Measurements from ENCODE around the gene DPYSL4. TPM values are rescaled to one million over a fixed set of nuclear protein-coding genes. Genes with fewer than 3 reads are reported as not detected.

DPYSL4 gene
- total and polyA plus RNA-seq, 2 experiments from 2014 or later, result 2.1 TPM

DNA sequence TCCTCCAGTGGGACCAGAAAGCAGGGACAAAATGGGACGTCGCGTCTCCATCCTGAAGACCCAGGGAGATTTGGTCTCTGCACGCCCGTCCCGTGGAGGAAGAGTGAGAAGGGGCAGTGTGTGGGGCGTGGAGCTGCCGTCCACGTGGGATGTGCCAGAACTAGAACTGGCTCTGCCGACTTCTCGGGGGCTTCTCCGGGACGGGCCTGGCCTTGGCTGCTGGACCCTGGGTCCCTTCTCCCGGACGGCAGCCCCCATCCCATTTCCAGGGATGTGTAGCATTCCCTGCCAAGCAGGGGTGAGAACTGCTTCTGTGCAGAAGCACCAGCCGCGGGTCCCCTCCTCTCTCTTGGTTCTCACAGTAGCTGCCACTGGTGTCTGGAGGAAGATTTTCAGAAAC lies 18.8 kb upstream of the DPYSL4 start:
- WGBS, 2 experiments (ENCODE audit: low coverage in 1 of 2, low lambda C conversion rate in 2 of 2, missing lambda C conversion rate in 2 of 2), result 75 to 76% methylated on average over 17 of the region's 17 CpGs

DNA sequence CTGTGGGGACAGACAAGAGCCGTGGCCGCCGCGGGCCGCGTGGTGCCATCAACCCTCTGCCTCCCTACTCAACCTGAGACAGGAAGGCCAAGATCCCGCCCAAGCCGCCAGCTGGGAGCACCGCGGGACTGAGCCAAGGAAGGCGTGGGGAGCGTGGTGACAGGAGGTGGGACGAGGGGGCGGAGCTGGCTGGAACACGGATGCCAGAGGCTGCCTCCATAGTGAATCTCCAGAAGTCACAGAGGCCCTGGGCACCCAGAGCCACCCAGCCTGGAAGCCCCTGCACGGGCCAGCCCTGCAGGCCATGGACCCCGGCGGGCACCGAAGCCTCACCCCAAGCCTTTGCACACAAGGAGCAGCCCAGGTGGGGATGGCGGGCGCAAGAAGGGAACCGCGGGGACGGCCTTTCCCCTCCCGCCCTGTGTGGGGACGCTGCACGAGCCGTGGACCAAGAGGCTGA lies 18.1 kb upstream of the DPYSL4 start:
- Histone ChIP-seq H3K36me3 (ENCODE audit: low read depth) (no peaks in the 10 kb centered on the region), H3K4me1 (ENCODE audit: insufficient read depth) (no peaks in the 10 kb centered on the region), H3K79me2 (ENCODE audit: insufficient read depth) (no peaks in the 10 kb centered on the region), H3K27ac (no peak overlapping the region), H3K9me3 (ENCODE audit: low read depth) (no peaks in the 10 kb centered on the region), H3K9me2 (ENCODE audit: insufficient read depth) (no peaks in the 10 kb centered on the region), H3F3A (ENCODE audit: insufficient read depth) (no peaks in the 10 kb centered on the region), H4K20me1 (ENCODE audit: insufficient read depth) (no peaks in the 10 kb centered on the region), H3K27me3 (replicated peaks; ENCODE audit: insufficient read depth) (0 out of 2 replicates have a peak, but pooled peaks cover 5% of the 10 kb centered on the region), H3K4me2 (ENCODE audit: unreplicated experiment) (no peak overlapping the region), H3K9ac (no peak overlapping the region), H2AFZ (no peak overlapping the region), H3K4me3 (no peak overlapping the region)
- DNase-seq, result no peak
- in situ Hi-C loops (cut with MboI), result no loop called here
- WGBS, 2 experiments (ENCODE audit: low coverage in 1 of 2, low lambda C conversion rate in 2 of 2, missing lambda C conversion rate in 2 of 2), result 67% methylated on average over 19 to 21 of the region's 28 CpGs
- TF ChIP-seq EZH2phosphoT487 (IDR thresholded peaks at IDR 0.05; ENCODE audit: insufficient read depth, low read depth) (no peak), EZH2 (IDR thresholded peaks at IDR 0.05; ENCODE audit: insufficient read depth, poor library complexity, severe bottlenecking) (no peak)

More for the DNA sequence above, 18.8 kb upstream of the DPYSL4 start:
- H3K36me3 ChIP-seq (ENCODE audit: low read depth), result no peaks in the 10 kb centered on the region
- no peak overlapping the region for H3K4me2 ChIP-seq (ENCODE audit: unreplicated experiment)
- no peaks in the 10 kb centered on the region for H3K79me2 ChIP-seq (ENCODE audit: insufficient read depth)
- no peak overlapping the region for H3K27ac ChIP-seq
- no peak overlapping the region for H2AFZ ChIP-seq
- TF ChIP-seq EZH2phosphoT487 (IDR thresholded peaks at IDR 0.05; ENCODE audit: insufficient read depth, low read depth) (no peak), EZH2 (IDR thresholded peaks at IDR 0.05; ENCODE audit: insufficient read depth, poor library complexity, severe bottlenecking) (no peak)
- H3K4me3 ChIP-seq, result no peak overlapping the region
- no peak for DNase-seq
- H3K4me1 ChIP-seq (ENCODE audit: insufficient read depth), result no peaks in the 10 kb centered on the region
- H3K9ac ChIP-seq, result no peak overlapping the region
- H3F3A ChIP-seq (ENCODE audit: insufficient read depth), result no peaks in the 10 kb centered on the region
- H4K20me1 ChIP-seq (ENCODE audit: insufficient read depth), result no peaks in the 10 kb centered on the region
- in situ Hi-C loops (cut with MboI), result no loop called here
- no peaks in the 10 kb centered on the region for H3K9me3 ChIP-seq (ENCODE audit: low read depth)
- H3K27me3 ChIP-seq (replicated peaks; ENCODE audit: insufficient read depth), result 0 out of 2 replicates have a peak, but pooled peaks cover 5% of the 10 kb centered on the region
- H3K9me2 ChIP-seq (ENCODE audit: insufficient read depth), result no peaks in the 10 kb centered on the region

DNA sequence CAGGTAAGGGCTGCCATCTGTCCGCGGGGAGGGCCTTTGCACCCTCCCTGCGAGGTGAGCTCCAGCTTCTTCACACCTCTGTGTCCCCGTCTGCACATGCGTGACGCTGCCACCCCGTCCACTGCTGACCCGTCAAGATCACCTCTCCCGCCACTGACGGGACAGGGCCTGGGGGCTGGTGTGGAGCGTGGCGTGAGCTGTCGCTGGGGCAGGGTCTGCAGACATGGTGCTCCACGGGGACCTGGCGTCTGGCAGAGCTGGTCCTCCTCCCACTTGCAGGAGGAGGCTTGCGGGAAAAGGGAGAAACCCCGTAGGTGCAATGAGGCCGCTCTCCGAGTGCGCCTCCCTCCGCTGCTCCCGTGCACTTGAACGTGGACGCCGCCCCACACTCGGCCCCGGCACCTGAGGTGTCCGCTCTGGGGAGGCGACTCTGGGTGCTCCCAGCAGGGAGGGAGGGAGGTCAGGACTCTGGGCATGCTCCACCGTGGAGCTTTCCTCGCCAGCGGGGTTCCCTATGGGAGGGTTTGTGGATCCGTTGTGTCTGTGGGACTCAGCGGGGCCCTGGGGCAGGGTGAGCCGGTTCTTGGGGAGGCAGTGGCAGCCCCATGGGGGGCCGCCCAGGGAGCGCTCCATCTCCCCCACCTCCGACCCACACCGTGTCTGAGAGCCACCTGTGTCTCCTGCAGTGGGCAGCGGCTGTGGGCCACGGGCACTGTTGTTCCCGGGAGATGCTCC lies 17.6 kb upstream of the DPYSL4 start:
- H3K27ac ChIP-seq, result no peak overlapping the region
- in situ Hi-C loops (cut with MboI), result no loop called here
- H2AFZ ChIP-seq, result no peak overlapping the region
- no peak for DNase-seq
- H3K79me2 ChIP-seq (ENCODE audit: insufficient read depth), result no peaks in the 10 kb centered on the region
- TF ChIP-seq EZH2phosphoT487 (IDR thresholded peaks at IDR 0.05; ENCODE audit: insufficient read depth, low read depth) (no peak), EZH2 (IDR thresholded peaks at IDR 0.05; ENCODE audit: insufficient read depth, poor library complexity, severe bottlenecking) (no peak)
- no peaks in the 10 kb centered on the region for H3K4me1 ChIP-seq (ENCODE audit: insufficient read depth)
- no peak overlapping the region for H3K9ac ChIP-seq
- H4K20me1 ChIP-seq (ENCODE audit: insufficient read depth), result no peaks in the 10 kb centered on the region
- H3K36me3 ChIP-seq (ENCODE audit: low read depth), result no peaks in the 10 kb centered on the region
- no peaks in the 10 kb centered on the region for H3K9me2 ChIP-seq (ENCODE audit: insufficient read depth)
- no peak overlapping the region for H3K4me2 ChIP-seq (ENCODE audit: unreplicated experiment)
- H3K9me3 ChIP-seq (ENCODE audit: low read depth), result no peaks in the 10 kb centered on the region
- H3F3A ChIP-seq (ENCODE audit: insufficient read depth), result no peaks in the 10 kb centered on the region
- no peak overlapping the region for H3K4me3 ChIP-seq
- H3K27me3 ChIP-seq (replicated peaks; ENCODE audit: insufficient read depth), result 0 out of 2 replicates have a peak, but pooled peaks cover 5% of the 10 kb centered on the region
- WGBS, 2 experiments (ENCODE audit: low coverage in 1 of 2, low lambda C conversion rate in 2 of 2, missing lambda C conversion rate in 2 of 2), result 79 to 89% methylated on average over 23 to 42 of the region's 42 CpGs

DNA sequence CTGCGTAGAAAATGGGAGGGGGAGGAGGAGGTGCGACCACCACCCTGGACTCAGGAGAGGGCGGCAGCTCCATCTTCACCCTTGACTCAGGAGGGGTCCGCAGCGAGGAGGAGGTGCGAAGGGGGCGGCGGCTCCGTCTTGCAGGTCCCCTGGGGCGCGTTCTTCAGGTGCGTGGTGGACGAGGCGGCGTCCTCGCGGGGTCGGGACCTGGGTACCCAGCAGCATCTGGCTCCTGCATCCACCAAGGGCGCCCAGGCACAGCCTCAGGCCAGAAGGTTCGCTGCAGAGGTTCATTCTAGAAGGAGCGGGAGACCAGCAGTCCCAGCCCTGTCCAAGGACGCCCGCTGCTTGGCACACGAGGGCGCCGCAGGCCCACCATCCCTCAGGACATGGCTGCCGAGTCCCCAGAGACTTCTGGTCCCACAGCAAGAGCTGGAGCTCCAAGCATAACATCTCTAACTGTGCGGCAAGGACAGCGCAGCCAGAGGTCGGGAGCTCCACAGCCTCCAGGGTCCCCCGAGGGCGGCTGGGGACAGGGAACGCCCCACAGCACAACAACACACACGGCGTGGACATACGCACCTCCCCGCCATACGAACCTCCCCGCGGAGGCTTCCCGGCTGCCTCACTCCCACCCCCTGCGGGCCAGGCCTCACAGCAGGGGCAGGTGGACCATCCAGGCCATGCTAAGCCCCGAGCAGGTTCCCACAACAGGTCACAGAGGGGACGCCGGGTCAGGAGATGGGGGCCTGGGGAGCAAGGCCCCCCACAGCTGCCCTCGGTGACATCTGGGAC lies 16.8 kb upstream of the DPYSL4 start:
- no peaks in the 10 kb centered on the region for H3F3A ChIP-seq (ENCODE audit: insufficient read depth)
- no peak overlapping the region for H3K4me2 ChIP-seq (ENCODE audit: unreplicated experiment)
- H2AFZ ChIP-seq, result no peak overlapping the region
- H3K27me3 ChIP-seq (replicated peaks; ENCODE audit: insufficient read depth), result peaks cover 5% of the 10 kb centered on the region; the same call in 1 of the 2 replicates
- TF ChIP-seq EZH2 (IDR thresholded peaks at IDR 0.05; ENCODE audit: insufficient read depth, poor library complexity, severe bottlenecking) (no peak), EZH2phosphoT487 (IDR thresholded peaks at IDR 0.05; ENCODE audit: insufficient read depth, low read depth) (no peak)
- no peaks in the 10 kb centered on the region for H3K9me3 ChIP-seq (ENCODE audit: low read depth)
- no peaks in the 10 kb centered on the region for H3K4me1 ChIP-seq (ENCODE audit: insufficient read depth)
- no peaks in the 10 kb centered on the region for H3K79me2 ChIP-seq (ENCODE audit: insufficient read depth)
- no peak overlapping the region for H3K4me3 ChIP-seq
- in situ Hi-C loops (cut with MboI), result no loop called here
- H3K9ac ChIP-seq, result no peak overlapping the region
- 80 to 81% methylated on average over 41 to 45 of the region's 46 CpGs for WGBS, 2 experiments (ENCODE audit: low coverage in 1 of 2, low lambda C conversion rate in 2 of 2, missing lambda C conversion rate in 2 of 2)
- DNase-seq, result no peak
- no peak overlapping the region for H3K27ac ChIP-seq
- no peaks in the 10 kb centered on the region for H3K36me3 ChIP-seq (ENCODE audit: low read depth)
- no peaks in the 10 kb centered on the region for H4K20me1 ChIP-seq (ENCODE audit: insufficient read depth)
- H3K9me2 ChIP-seq (ENCODE audit: insufficient read depth), result no peaks in the 10 kb centered on the region

Measured in GM23248 (cell line).